OCI-LY1 (cell line): ENCODE results near the gene DPH7.
"Not testable (repeated sequence)": the region's sequence is repeated elsewhere in the genome, so short reads cannot be mapped to it uniquely, and the experiment has no call there.

Source experiments
- H2AFZ ChIP-seq: fragments of 200-600 bp; sonication (generic), shearing (Covaris generic); 2 replicates; pipeline ENCODE4 v1.6.0; 2014; ENCODE audit warnings: antibody characterized with exemption, mild to moderate bottlenecking, low read length
- H3F3A ChIP-seq: fragments of 200-600 bp; sonication (generic), shearing (Covaris generic); 2 replicates; pipeline ENCODE4 v1.6.0; 2014; ENCODE audit warnings: mild to moderate bottlenecking, antibody characterized with exemption, low read length, moderate library complexity; ENCODE audit not compliant: insufficient read depth
- H3K27ac ChIP-seq: fragments of 200-600 bp; sonication (generic); 2 replicates; pipeline ENCODE4 v1.5.1; 2014; ENCODE audit warnings: low read length, mixed run types, mild to moderate bottlenecking, low read depth; ENCODE audit not compliant: poor library complexity, severe bottlenecking
- H3K27me3 ChIP-seq: fragments of 200-600 bp; sonication (generic); 2 replicates; pipeline ENCODE4 v1.6.0; 2014; ENCODE audit warnings: antibody characterized with exemption, mild to moderate bottlenecking, low read length, moderate library complexity; ENCODE audit not compliant: insufficient read depth
- H3K36me3 ChIP-seq: fragments of 200-600 bp; sonication (generic); 2 replicates; pipeline ENCODE4 v1.6.1; 2014; ENCODE audit warnings: mild to moderate bottlenecking, antibody characterized with exemption, low read length, moderate library complexity, mixed read lengths; ENCODE audit not compliant: insufficient read depth
- H3K4me1 ChIP-seq: fragments of 200-600 bp; sonication (generic); 2 replicates; pipeline ENCODE4 v1.5.1; 2014; ENCODE audit warnings: mild to moderate bottlenecking, low read length, moderate library complexity; ENCODE audit not compliant: insufficient read depth, severe bottlenecking
- H3K4me2 ChIP-seq: fragments of 200-600 bp; sonication (generic), shearing (Covaris generic); 2 replicates; pipeline ENCODE4 v1.6.1; 2014; ENCODE audit warnings: low read length
- H3K4me3 ChIP-seq: fragments of 200-600 bp; sonication (generic); 2 replicates; pipeline ENCODE4 v1.5.1; 2014; ENCODE audit warnings: low read length, low read depth, mild to moderate bottlenecking, mixed read lengths; ENCODE audit not compliant: poor library complexity, severe bottlenecking
- H3K79me2 ChIP-seq: fragments of 200-600 bp; shearing (Covaris generic); 2 replicates; pipeline ENCODE4 v1.6.1; 2016; ENCODE audit warnings: mixed run types, low read length, mixed read lengths; ENCODE audit not compliant: insufficient read depth
- H3K9ac ChIP-seq: fragments of 200-600 bp; sonication (generic), shearing (Covaris generic); 2 replicates; pipeline ENCODE4 v1.6.1; 2014; ENCODE audit warnings: mild to moderate bottlenecking, low read length, mixed read lengths
- H3K9me2 ChIP-seq: fragments of 200-600 bp; sonication (generic), shearing (Covaris generic); 2 replicates; pipeline ENCODE4 v1.6.1; 2014; ENCODE audit warnings: low read depth, mild to moderate bottlenecking, low read length, mixed read lengths
- H3K9me3 ChIP-seq: fragments of 200-600 bp; shearing (Covaris generic); 2 replicates; pipeline ENCODE4 v1.6.1; 2014; ENCODE audit warnings: low read length, mixed read lengths
- H4K20me1 ChIP-seq: fragments of 200-600 bp; sonication (generic), shearing (Covaris generic); 2 replicates; pipeline ENCODE4 v1.6.0; 2016; ENCODE audit warnings: mild to moderate bottlenecking, low read length; ENCODE audit not compliant: insufficient read depth
- EZH2 ChIP-seq: fragments of 200-600 bp; sonication (generic), shearing (Covaris generic); IDR thresholded peaks from 2 replicates; pipeline ENCODE4 v1.8.0; 2017; ENCODE audit warnings: borderline replicate concordance, mixed run types, mild to moderate bottlenecking, antibody characterized with exemption, low read length, moderate library complexity, mixed read lengths
- TF ChIP-seq, protein P1 (sequence below): fragments of 200-600 bp; sonication (generic), shearing (Covaris generic); IDR thresholded peaks from 2 replicates; pipeline ENCODE4 v1.5.1; 2017; ENCODE audit warnings: mild to moderate bottlenecking, antibody characterized with exemption, low read length, moderate library complexity, mixed read lengths

DPH7 gene

DNA sequence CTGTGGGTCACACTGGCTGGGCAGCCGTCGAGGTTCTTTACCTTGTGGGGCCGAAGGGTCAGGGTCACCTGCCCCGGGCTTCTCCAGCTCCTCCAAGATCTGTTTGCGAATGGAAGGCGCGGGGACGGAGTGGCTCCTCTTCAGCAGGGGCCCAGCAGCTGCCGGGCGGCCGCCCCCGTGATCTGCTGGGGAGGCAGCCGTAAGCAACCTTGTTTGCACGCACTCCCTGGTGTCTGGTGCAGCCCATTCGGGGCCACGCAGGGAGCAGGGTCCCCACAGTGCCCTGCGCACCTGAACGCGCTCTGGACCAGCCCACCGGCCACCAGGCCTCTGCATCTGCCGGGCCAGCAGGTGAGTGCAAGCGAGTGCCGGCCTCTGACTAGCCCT, 63.4 kb downstream of the DPH7 start:
- Histone ChIP-seq H3K4me1 (no peaks in the 10 kb centered on the region), H3K27me3 (no peaks in the 10 kb centered on the region), H3K4me3 (no peak overlapping the region), H3K4me2 (no peak overlapping the region), H3F3A (no peaks in the 10 kb centered on the region), H2AFZ (no peak overlapping the region), H4K20me1 (no peaks in the 10 kb centered on the region), H3K9me3 (no peaks in the 10 kb centered on the region), H3K36me3 (no peaks in the 10 kb centered on the region), H3K79me2 (no peaks in the 10 kb centered on the region), H3K9ac (no peak overlapping the region), H3K27ac (no peak overlapping the region), H3K9me2 (no peaks in the 10 kb centered on the region)
- TF ChIP-seq, protein P1, sequence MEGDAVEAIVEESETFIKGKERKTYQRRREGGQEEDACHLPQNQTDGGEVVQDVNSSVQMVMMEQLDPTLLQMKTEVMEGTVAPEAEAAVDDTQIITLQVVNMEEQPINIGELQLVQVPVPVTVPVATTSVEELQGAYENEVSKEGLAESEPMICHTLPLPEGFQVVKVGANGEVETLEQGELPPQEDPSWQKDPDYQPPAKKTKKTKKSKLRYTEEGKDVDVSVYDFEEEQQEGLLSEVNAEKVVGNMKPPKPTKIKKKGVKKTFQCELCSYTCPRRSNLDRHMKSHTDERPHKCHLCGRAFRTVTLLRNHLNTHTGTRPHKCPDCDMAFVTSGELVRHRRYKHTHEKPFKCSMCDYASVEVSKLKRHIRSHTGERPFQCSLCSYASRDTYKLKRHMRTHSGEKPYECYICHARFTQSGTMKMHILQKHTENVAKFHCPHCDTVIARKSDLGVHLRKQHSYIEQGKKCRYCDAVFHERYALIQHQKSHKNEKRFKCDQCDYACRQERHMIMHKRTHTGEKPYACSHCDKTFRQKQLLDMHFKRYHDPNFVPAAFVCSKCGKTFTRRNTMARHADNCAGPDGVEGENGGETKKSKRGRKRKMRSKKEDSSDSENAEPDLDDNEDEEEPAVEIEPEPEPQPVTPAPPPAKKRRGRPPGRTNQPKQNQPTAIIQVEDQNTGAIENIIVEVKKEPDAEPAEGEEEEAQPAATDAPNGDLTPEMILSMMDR = no peak
- TF ChIP-seq EZH2 = no peak

DNA sequence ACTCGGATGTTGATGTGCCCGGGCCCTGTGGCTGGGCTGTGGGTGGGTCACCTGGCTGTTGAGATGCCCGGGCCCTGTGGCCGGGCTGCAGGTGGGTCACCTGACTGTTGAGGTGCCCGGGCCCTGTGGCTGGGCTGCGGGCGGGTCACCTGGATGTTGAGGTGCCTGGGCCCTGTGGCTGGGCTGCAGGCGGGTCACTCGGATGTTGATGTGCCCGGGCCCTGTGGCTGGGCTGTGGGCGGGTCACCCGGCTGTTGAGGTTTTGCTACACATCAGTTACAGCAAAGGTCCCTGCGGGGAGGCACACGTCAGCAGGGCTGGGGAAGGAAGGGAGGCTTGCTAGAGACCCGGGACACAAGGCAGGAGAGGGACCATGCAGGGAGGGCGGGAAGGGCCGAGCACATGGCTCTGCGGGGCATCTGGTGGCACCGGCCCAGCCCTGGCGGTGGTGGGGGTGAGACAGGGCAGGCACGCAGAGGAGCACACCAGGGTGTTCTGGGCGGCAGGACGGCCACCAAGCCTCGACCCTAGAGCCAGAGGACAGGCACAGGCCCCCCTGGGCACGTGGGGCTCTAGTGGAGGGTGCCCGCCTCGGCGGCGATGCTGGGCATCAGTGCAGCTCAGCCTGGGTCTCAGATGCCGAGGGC, 63.9 kb downstream of the DPH7 start:
- Histone ChIP-seq H2AFZ (no peak overlapping the region), H3K4me3 (no peak overlapping the region), H3K4me2 (no peak overlapping the region), H3K9me3 (no peaks in the 10 kb centered on the region), H3K79me2 (no peaks in the 10 kb centered on the region), H3K27me3 (no peaks in the 10 kb centered on the region), H3K36me3 (no peaks in the 10 kb centered on the region), H3F3A (no peaks in the 10 kb centered on the region), H3K27ac (no peak overlapping the region), H3K4me1 (no peaks in the 10 kb centered on the region), H4K20me1 (no peaks in the 10 kb centered on the region), H3K9ac (no peak overlapping the region), H3K9me2 (no peaks in the 10 kb centered on the region)
- TF ChIP-seq, protein P1 = no peak
- TF ChIP-seq EZH2 = no peak

- not testable (repeated sequence) for H3K4me1 ChIP-seq, H3K4me3 ChIP-seq, H3K9me2 ChIP-seq, H3K4me2 ChIP-seq, H3K36me3 ChIP-seq, H3K79me2 ChIP-seq, H3K27me3 ChIP-seq, H2AFZ ChIP-seq, H3K27ac ChIP-seq, H4K20me1 ChIP-seq, H3F3A ChIP-seq, H3K9ac ChIP-seq, H3K9me3 ChIP-seq
Measured at GRCh38 chr9:137513801-137514570, 64.7 kb downstream of the DPH7 start.

GRCh38 chr9:137513136-137513535, 65.6 kb downstream of the DPH7 start:
- H3K4me2 ChIP-seq, H2AFZ ChIP-seq, H3K9me2 ChIP-seq, H3K9ac ChIP-seq, H3K9me3 ChIP-seq, H3K4me3 ChIP-seq, H3K79me2 ChIP-seq, H3K27me3 ChIP-seq, H3K36me3 ChIP-seq, H3F3A ChIP-seq, H3K4me1 ChIP-seq, H4K20me1 ChIP-seq, H3K27ac ChIP-seq: not testable (repeated sequence)
